OCI-LY3 (cell line): ENCODE data around the gene TFAP2A.

Experiments
- H2AFZ ChIP-seq: fragments of 200-600, 300-600 bp; shearing (Covaris generic); 2 replicates; pipeline ENCODE4 v1.6.0; 2014; ENCODE audit warnings: antibody characterized with exemption, low read depth, low read length
- H3K27ac ChIP-seq: fragments of 200-600, 300-600 bp; sonication (generic); 2 replicates; pipeline ENCODE4 v1.5.1; 2014; ENCODE audit warnings: mild to moderate bottlenecking, low read length, moderate library complexity, mixed read lengths
- H3K27me3 ChIP-seq: fragments of 200-600, 300-600 bp; sonication (generic); 2 replicates; pipeline ENCODE4 v1.6.1; 2014; ENCODE audit warnings: low read depth, low read length, mixed read lengths
- H3K36me3 ChIP-seq: fragments of 200-600, 300-600 bp; sonication (generic); replicated peaks from 2 replicates; pipeline ENCODE3; 2014; ENCODE audit warnings: low read depth, low read length, mixed read lengths
- H3K4me1 ChIP-seq: fragments of 300-600, 200-600 bp; sonication (generic); 2 replicates; pipeline ENCODE4 v1.6.1; 2014; ENCODE audit warnings: low read length, mixed read lengths
- H3K4me2 ChIP-seq: fragments of 200-600, 300-600 bp; sonication (generic); 2 replicates; pipeline ENCODE4 v1.6.1; 2014; ENCODE audit warnings: low read length, mixed read lengths
- H3K4me3 ChIP-seq: fragments of 300-600, 200-600 bp; sonication (generic); 2 replicates; pipeline ENCODE4 v1.5.1; 2014; ENCODE audit warnings: antibody characterized with exemption, mild to moderate bottlenecking, low read length, moderate library complexity
- H3K79me2 ChIP-seq: fragments of 300-600, 200-600 bp; shearing (Covaris generic); 2 replicates; pipeline ENCODE4 v1.6.1; 2014; ENCODE audit warnings: mild to moderate bottlenecking, low read length, mixed read lengths
- H3K9ac ChIP-seq: fragments of 300-600, 200-600 bp; shearing (Covaris generic); 2 replicates; pipeline ENCODE4 v1.6.0; 2014; ENCODE audit warnings: mild to moderate bottlenecking, low read length, moderate library complexity
- H3K9me3 ChIP-seq: fragments of 200-600, 300-600 bp; shearing (Covaris generic); 2 replicates; pipeline ENCODE4 v1.6.1; 2014; ENCODE audit warnings: low read length, mixed read lengths; ENCODE audit not compliant: insufficient read depth
- H4K20me1 ChIP-seq: fragments of 200-600, 300-600 bp; sonication (generic); 2 replicates; pipeline ENCODE4 v1.6.1; 2016; ENCODE audit warnings: low read length, mixed read lengths; ENCODE audit not compliant: insufficient read depth
- CTCF ChIP-seq: fragments of 200-600, 300-600 bp; sonication (generic); IDR thresholded peaks from 2 replicates; pipeline ENCODE4 v1.5.1; 2014; ENCODE audit warnings: antibody characterized with exemption, low read length, low read depth
- EZH2phosphoT487 ChIP-seq: fragments of 200-600 bp; shearing (Covaris generic); IDR thresholded peaks from 2 replicates; pipeline ENCODE4 v1.6.1; 2018; ENCODE audit warnings: antibody characterized with exemption, mixed run types, low read depth

Gene TFAP2A

DNA sequence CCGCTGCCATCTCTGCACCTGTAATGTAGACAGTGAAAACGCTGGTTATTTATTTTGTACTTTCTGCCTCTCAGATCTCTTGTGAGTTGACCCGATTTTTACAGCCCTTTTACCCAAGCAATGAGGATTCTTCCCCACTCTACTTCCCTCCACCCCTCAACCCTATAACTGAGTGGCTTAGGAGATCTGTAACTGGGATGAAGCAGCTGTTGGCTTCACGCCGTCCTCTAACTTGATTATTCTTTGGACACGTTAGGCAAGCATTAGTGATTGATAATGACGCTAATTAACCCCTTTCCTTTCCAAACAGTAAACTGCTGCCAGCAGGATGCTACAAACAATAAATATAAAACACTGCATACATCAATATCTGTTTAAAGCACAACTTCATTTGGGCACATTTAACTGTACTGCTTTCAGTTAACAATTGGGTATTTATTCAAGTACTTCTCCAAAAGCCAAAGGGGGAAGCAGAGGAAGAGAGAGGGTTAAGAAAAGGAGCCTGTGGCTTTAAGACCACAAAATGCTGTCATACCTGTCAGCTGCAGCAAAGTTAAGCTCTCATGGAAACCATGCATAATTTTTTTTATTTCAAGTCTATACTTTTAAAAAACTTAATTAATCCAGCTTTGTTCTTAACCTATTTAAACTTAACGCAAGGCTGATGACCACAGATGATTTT lies 21.2 kb downstream of the TFAP2A start:
- Histone ChIP-seq H3K36me3 (no peaks in the 10 kb centered on the region), H3K9me3 (no peaks in the 10 kb centered on the region), H3K79me2 (no peaks in the 10 kb centered on the region), H3K9ac (no peak overlapping the region), H3K4me1 (no peaks in the 10 kb centered on the region), H3K27me3 (peaks cover 6% of the 10 kb centered on the region; the same call in 1 of the 2 replicates), H3K4me3 (no peak overlapping the region), H2AFZ (no peak overlapping the region; the same call in 1 of the 2 replicates), H4K20me1 (no peaks in the 10 kb centered on the region), H3K27ac (no peak overlapping the region), H3K4me2 (no peak overlapping the region)
- TF ChIP-seq EZH2phosphoT487 (no peak), CTCF (no peak)

DNA sequence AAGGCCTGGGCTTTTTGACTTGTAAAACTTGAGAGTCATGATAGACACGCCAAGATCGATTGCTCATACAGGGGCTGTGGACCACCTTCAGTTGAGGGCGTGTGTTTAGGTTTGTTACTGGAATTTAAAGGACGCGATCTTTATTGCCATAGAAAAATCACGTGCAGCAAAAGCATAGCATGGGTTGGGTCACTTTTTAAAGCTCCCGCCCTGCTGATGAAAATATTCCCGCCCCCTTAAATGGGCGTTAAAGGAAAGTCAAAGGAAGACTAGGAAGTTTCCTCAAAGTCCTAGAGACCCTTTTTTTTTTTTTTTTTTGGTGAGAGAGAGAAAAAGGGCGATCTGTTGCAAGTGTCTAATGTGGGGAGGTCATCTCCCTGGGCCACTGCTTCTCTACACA lies 23.1 kb downstream of the TFAP2A start:
- Histone ChIP-seq H3K36me3 (no peaks in the 10 kb centered on the region), H3K79me2 (no peaks in the 10 kb centered on the region), H3K9me3 (no peaks in the 10 kb centered on the region), H3K27ac (no peak overlapping the region), H3K4me1 (no peaks in the 10 kb centered on the region), H3K9ac (no peak overlapping the region), H3K27me3 (peaks cover 6% of the 10 kb centered on the region; the same call in 1 of the 2 replicates), H3K4me2 (no peak overlapping the region), H4K20me1 (no peaks in the 10 kb centered on the region), H2AFZ (no peak overlapping the region), H3K4me3 (no peak overlapping the region)
- TF ChIP-seq CTCF (no peak), EZH2phosphoT487 (no peak)

DNA sequence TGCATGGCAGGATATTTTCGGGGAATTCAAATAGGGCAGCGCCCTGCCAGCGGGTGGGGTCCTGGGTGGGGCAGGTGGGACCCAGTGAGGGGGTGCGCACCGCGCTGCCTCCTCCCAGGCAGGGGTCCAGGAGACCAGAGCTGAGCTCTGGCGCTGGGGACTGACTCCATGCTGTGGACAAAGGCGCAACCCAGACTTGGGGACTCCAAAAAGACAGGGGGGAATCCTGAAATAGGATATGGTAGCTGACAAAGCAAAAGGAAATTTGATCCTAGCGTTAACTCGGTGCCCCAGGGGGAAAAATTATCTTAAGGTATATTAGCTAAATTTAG lies 23.6 kb downstream of the TFAP2A start:
- Histone ChIP-seq H4K20me1 (no peaks in the 10 kb centered on the region), H2AFZ (no peak overlapping the region), H3K9ac (no peak overlapping the region), H3K4me3 (no peak overlapping the region), H3K27me3 (peaks cover 6% of the 10 kb centered on the region; the same call in 1 of the 2 replicates), H3K79me2 (no peaks in the 10 kb centered on the region), H3K27ac (no peak overlapping the region), H3K4me1 (no peaks in the 10 kb centered on the region), H3K36me3 (no peaks in the 10 kb centered on the region), H3K4me2 (no peak overlapping the region), H3K9me3 (no peaks in the 10 kb centered on the region)
- TF ChIP-seq EZH2phosphoT487 = no peak
- TF ChIP-seq CTCF = no peak

DNA sequence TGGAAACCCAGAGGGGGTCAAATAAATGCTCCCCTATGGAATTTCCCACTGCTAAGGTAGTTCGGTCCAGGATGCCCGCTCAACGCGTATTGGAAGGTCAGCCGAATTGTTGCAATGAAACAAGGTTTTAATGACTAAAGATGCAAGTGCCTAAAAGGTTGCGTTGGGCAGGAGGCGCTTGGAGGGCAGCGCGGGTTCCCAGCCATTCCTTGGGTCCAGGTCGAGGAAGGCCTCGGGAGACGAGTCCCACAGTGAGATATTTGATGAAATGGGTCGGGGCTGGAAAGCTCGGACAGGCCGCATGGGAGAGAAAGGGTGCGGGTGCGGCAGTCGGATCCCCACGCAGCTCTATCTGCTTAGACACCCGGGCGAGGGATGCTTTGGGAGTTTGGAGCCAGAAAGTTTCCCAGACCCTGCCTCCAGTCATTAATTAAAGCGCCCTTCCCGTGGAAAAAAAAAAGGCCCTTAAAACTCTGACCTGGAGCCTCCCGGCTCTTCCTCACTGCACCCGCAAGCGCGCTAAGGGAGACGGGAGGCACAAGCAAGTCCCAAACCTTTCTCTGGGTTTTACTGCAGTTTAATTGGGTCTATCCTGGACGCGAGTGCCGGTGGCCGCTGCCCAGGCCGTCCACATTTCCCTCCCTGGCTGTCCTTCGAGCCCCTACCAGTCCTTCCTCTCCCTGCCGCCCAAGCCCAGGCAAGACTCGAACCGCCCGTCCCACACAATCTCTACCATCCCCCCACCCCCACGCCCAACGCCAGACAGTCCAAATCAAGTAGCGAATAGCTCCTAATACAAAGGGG lies 24.2 kb downstream of the TFAP2A start:
- no peaks in the 10 kb centered on the region for H3K79me2 ChIP-seq
- no peak overlapping the region for H2AFZ ChIP-seq
- no peaks in the 10 kb centered on the region for H3K4me1 ChIP-seq
- no peaks in the 10 kb centered on the region for H3K36me3 ChIP-seq
- H3K4me3 ChIP-seq = no peak overlapping the region
- no peaks in the 10 kb centered on the region for H4K20me1 ChIP-seq
- H3K9me3 ChIP-seq = no peaks in the 10 kb centered on the region
- no peak overlapping the region for H3K4me2 ChIP-seq
- no peak overlapping the region for H3K9ac ChIP-seq
- H3K27me3 ChIP-seq = peaks cover 6% of the 10 kb centered on the region; the same call in 1 of the 2 replicates
- TF ChIP-seq CTCF (no peak), EZH2phosphoT487 (no peak)
- no peak overlapping the region for H3K27ac ChIP-seq
